Astrocyte of the spinal cord (primary cell): Measurements from ENCODE around the gene ITPR2.

Experiments used
- DNase-seq: peaks from one replicate; pipeline ENCODE4 v3.0.0; 2011; ENCODE audit warnings: low read depth, low spot score
- H3K4me3 ChIP-seq: 2 replicates; pipeline ENCODE4 v1.5.1; 2011; ENCODE audit warnings: low read depth, mild to moderate bottlenecking, low read length, moderate library complexity
- CTCF ChIP-seq: IDR thresholded peaks from 2 replicates; pipeline ENCODE4 v1.5.1; 2012; ENCODE audit warnings: low read depth, mild to moderate bottlenecking, low read length, inconsistent platforms
- in situ Hi-C: cut with HindIII; loops from 2 replicates; pipeline ENCODE4 v1.10.0; 2017; ENCODE audit warnings: low sequenced_read_pairs

ITPR2 gene

GRCh38 chr12:26704684-26705460 is 128.1 kb downstream of the ITPR2 start:
- H3K4me3 ChIP-seq = no peak overlapping the region
- no peak for TF ChIP-seq CTCF
- in situ Hi-C loops = no loop called here
- DNase-seq = peak; percentile 47

GRCh38 chr12:26704214-26704613 is 128.8 kb downstream of the ITPR2 start:
- H3K4me3 ChIP-seq = no peak overlapping the region
- in situ Hi-C loops = no loop called here
- TF ChIP-seq CTCF = no peak
- DNase-seq = no peak

- no peak overlapping the region for H3K4me3 ChIP-seq
- no peak for TF ChIP-seq CTCF
- no peak for DNase-seq
- in situ Hi-C loops = no loop called here
Measured at GRCh38 chr12:26702741-26703140, 130.3 kb downstream of the ITPR2 start.

GRCh38 chr12:26701604-26702215 is 131.3 kb downstream of the ITPR2 start:
- in situ Hi-C loops = no loop called here
- no peak overlapping the region for H3K4me3 ChIP-seq
- TF ChIP-seq CTCF = peak; percentile 51
- peak; percentile 68 for DNase-seq

GRCh38 chr12:26700430-26700829 is 132.6 kb downstream of the ITPR2 start:
- TF ChIP-seq CTCF = no peak
- in situ Hi-C loops = no loop called here

GRCh38 chr12:26699237-26699636 is 133.8 kb downstream of the ITPR2 start:
- no peak overlapping the region for H3K4me3 ChIP-seq
- no peak for TF ChIP-seq CTCF
- in situ Hi-C loops = no loop called here
- DNase-seq = no peak

More at GRCh38 chr12:26700430-26700829, 132.6 kb downstream of the ITPR2 start:
- no peak overlapping the region for H3K4me3 ChIP-seq
- DNase-seq = no peak
